GM12878 (cell line): Measurements from ENCODE around the gene TSC2. TPM values are rescaled to one million over a fixed set of nuclear protein-coding genes. Genes with fewer than 3 reads are reported as not detected.

Experiments
- ATAC-seq: fragments of 200-7000 bp; cut with Tn5 transposase; 3 replicates; pipeline ENCODE4 v1.9.1; 2020; ENCODE audit warnings: mild to moderate bottlenecking, moderate library complexity
- BruUV-seq: library from RNA; stranded (reverse); fragments of 400-500 nt; replicated peaks from 2 replicates; lab custom pipeline; 2021; lab: Mats Ljungman, UMichigan
- CTCF ChIA-PET: fragments of 300-600 bp; sonication (Branson Sonifier 250); formaldehyde crosslinking; extraction: SDS; loops from one replicate; lab custom pipeline; 2021; ENCODE audit warnings: inconsistent platforms; lab: Yijun Ruan, JAX
- POLR2A ChIA-PET: fragments of 350-600 bp; formaldehyde crosslinking; extraction: SDS; loops from one replicate; lab custom pipeline; 2021; ENCODE audit warnings: inconsistent platforms; lab: Charles Lee
- RAD21 ChIA-PET: fragments of 300-600 bp; sonication (Branson Sonifier 250); formaldehyde crosslinking; loops from one replicate; lab custom pipeline; 2023; ENCODE audit warnings: antibody characterized with exemption; ENCODE audit not compliant: unreplicated experiment; lab: Charles Lee
- SMC1A ChIA-PET: fragments of 300-600 bp; sonication (Branson Sonifier 250); formaldehyde crosslinking; loops from one replicate; lab custom pipeline; 2023; ENCODE audit not compliant: unreplicated experiment, uncharacterized antibody; lab: Charles Lee
- DNase-seq: peaks from one replicate; pipeline ENCODE4 v3.0.0-alpha.2; 2011; ENCODE audit warnings: low read depth, low spot score
- FAIRE-seq: peaks from 3 replicates; lab custom pipeline; 2011; peaks lifted over from hg19 to GRCh38; lab: Jason Lieb, UNC
- H2AFZ ChIP-seq: 2 replicates; pipeline ENCODE4 v1.6.0; 2011; ENCODE audit warnings: low read depth, low read length, control low read depth; ENCODE audit not compliant: control insufficient read depth
- H3K27ac ChIP-seq: 2 replicates; pipeline ENCODE4 v1.5.1; 2011; ENCODE audit warnings: control low read depth; ENCODE audit not compliant: control insufficient read depth, insufficient read depth
- H3K27me3 ChIP-seq, 2 experiments: replicated peaks in 1 of 2; 2 replicates each; pipeline versions ENCODE4 v1.6.0 to v1.6.1; 2011; ENCODE audit warnings: low read length in 1 of 2; ENCODE audit not compliant: control insufficient read depth in 2 of 2, insufficient read depth in 2 of 2
- H3K36me3 ChIP-seq, 2 experiments: 2 replicates each; pipeline ENCODE4 v1.5.1; 2011; ENCODE audit warnings: low read length in 1 of 2; ENCODE audit not compliant: control insufficient read depth in 2 of 2, insufficient read depth in 2 of 2
- H3K4me1 ChIP-seq: 2 replicates; pipeline ENCODE4 v1.6.1; 2011; ENCODE audit warnings: mild to moderate bottlenecking, low read length, moderate library complexity, mixed read lengths; ENCODE audit not compliant: control insufficient read depth, insufficient read depth
- H3K4me2 ChIP-seq: 2 replicates; pipeline ENCODE4 v1.6.0; 2011; ENCODE audit warnings: control low read depth; ENCODE audit not compliant: control insufficient read depth, insufficient read depth
- H3K4me3 ChIP-seq: fragments of 200-600 bp; sonication (generic); 2 replicates; pipeline ENCODE4 v1.5.1; 2016
- H3K79me2 ChIP-seq: 2 replicates; pipeline ENCODE4 v1.6.0; 2011; ENCODE audit warnings: low read length; ENCODE audit not compliant: control insufficient read depth, insufficient read depth
- H3K9ac ChIP-seq: 2 replicates; pipeline ENCODE4 v1.8.0; 2011; ENCODE audit warnings: low read length, control low read depth, mixed read lengths; ENCODE audit not compliant: control insufficient read depth, insufficient read depth
- H3K9me3 ChIP-seq: replicated peaks from 3 replicates; pipeline ENCODE4 v1.5.1; 2011; ENCODE audit warnings: mild to moderate bottlenecking, low read length; ENCODE audit not compliant: control insufficient read depth, insufficient read depth
- H4K20me1 ChIP-seq: 2 replicates; pipeline ENCODE4 v1.6.0; 2011; ENCODE audit not compliant: control insufficient read depth, insufficient read depth
- BHLHE40 ChIP-seq, 2 experiments: fragments of 450-650 bp in 1 of 2; IDR thresholded peaks; 2 replicates each; pipeline ENCODE4 v1.6.1; 2011 to 2017; ENCODE audit warnings: low read depth in 2 of 2, borderline replicate concordance in 1 of 2, improper control_type of control experiment in 1 of 2, low read length in 1 of 2, mild to moderate bottlenecking in 1 of 2
- CREM ChIP-seq: IDR thresholded peaks from 2 replicates; pipeline ENCODE4 v1.6.1; 2014; ENCODE audit warnings: antibody characterized with exemption, low read depth
- IKZF1 ChIP-seq: fragments of 450-650 bp; conservative IDR thresholded peaks from 2 replicates; pipeline ENCODE4 v1.6.1; 2017; ENCODE audit warnings: antibody characterized with exemption, mild to moderate bottlenecking
- LARP7 ChIP-seq: fragments of 450-650 bp; IDR thresholded peaks from 2 replicates; pipeline ENCODE4 v1.6.1; 2017; ENCODE audit warnings: mild to moderate bottlenecking
- NFIC ChIP-seq: IDR thresholded peaks from 2 replicates; pipeline ENCODE4 v1.6.1; 2012; ENCODE audit warnings: low read depth, mild to moderate bottlenecking, inconsistent platforms, low read length, moderate library complexity
- NR2C1 ChIP-seq: fragments of 450-650 bp; IDR thresholded peaks from 2 replicates; pipeline ENCODE4 v1.6.1; 2017; ENCODE audit warnings: antibody characterized with exemption, mild to moderate bottlenecking, moderate library complexity
- NR2F1 ChIP-seq: fragments of 450-650 bp; conservative IDR thresholded peaks from 2 replicates; pipeline ENCODE4 v1.6.1; 2017; ENCODE audit warnings: mild to moderate bottlenecking
- PBX3 ChIP-seq: IDR thresholded peaks from 2 replicates; pipeline ENCODE4 v1.6.1; 2011; ENCODE audit warnings: mild to moderate bottlenecking, low read depth, low read length, moderate library complexity; ENCODE audit not compliant: insufficient replicate concordance
- POLR2A ChIP-seq: IDR thresholded peaks from 2 replicates; pipeline ENCODE4 v1.6.1; 2011; ENCODE audit warnings: low read depth, mild to moderate bottlenecking, low read length
- POU2F2 ChIP-seq: IDR thresholded peaks from 3 replicates; pipeline ENCODE4 v1.6.1; 2011; ENCODE audit warnings: low read depth, mild to moderate bottlenecking, low read length, borderline replicate concordance
- RB1 ChIP-seq: fragments of 450-650 bp; formaldehyde crosslinking; IDR thresholded peaks from 2 replicates; pipeline ENCODE4 v1.6.1; 2017; ENCODE audit warnings: mild to moderate bottlenecking, borderline replicate concordance
- RCOR1 ChIP-seq: conservative IDR thresholded peaks from 2 replicates; pipeline ENCODE4 v1.6.1; 2012; ENCODE audit warnings: low read depth, low read length, improper control_type of control experiment
- SMAD5 ChIP-seq: IDR thresholded peaks from 2 replicates; pipeline ENCODE4 v1.6.1; 2016; ENCODE audit warnings: antibody characterized with exemption, low read depth
- SMC3 ChIP-seq: IDR thresholded peaks from 2 replicates; pipeline ENCODE4 v1.6.1; 2011; ENCODE audit warnings: low read length, improper control_type of control experiment, borderline replicate concordance
- YY1 ChIP-seq: IDR thresholded peaks from 2 replicates; pipeline ENCODE4 v1.6.1; 2011; ENCODE audit warnings: low read depth, mild to moderate bottlenecking, low read length
- WGBS: methylation state at CpG from one replicate; pipeline ENCODE4 v1.1.6; 2016; ENCODE audit warnings: low lambda C conversion rate; ENCODE audit not compliant: insufficient replicate concordance, insufficient coverage; ENCODE audit errors: missing lambda C conversion rate; 5-methylcytosine and 5-hydroxymethylcytosine counted together
- in situ Hi-C: fragments of 300-500 bp; cut with MboI; formaldehyde crosslinking; loops from 9 replicates; pipeline ENCODE4 v1.14.3; 2018; ENCODE audit warnings: mixed read lengths
- intact Hi-C: fragments of 100-400 bp; cut with micrococcal nuclease; formaldehyde crosslinking; loops from one replicate; pipeline ENCODE4 v1.14.2; 2022; ENCODE audit not compliant: unreplicated experiment
- polyA plus RNA-seq, 11 experiments: library from polyadenylated mRNA; depleted of rRNA in 4 of 11; unstranded in 6 of 11; stranded (reverse) in 5 of 11; fragments of >200 nt; fragmentation: Nextera tagmentation in 4 of 11; fragmentation: Illumina TruSeq in 1 of 11; extraction: Ambion mirVana in 4 of 11; extraction: Trizol in 1 of 11; gene quantifications; 1 replicate in 1 of 11; 2 replicates in 10 of 11; pipeline versions ENCODE4 v1.2.1 to v1.2.3, GENCODE V29; 2011 to 2016; ENCODE audit warnings: inconsistent platforms in 2 of 11, missing spikeins in 2 of 11, low read depth in 1 of 11
- total RNA-seq, 4 experiments: library from RNA; depleted of rRNA in 3 of 4; stranded (reverse); fragments of >200 nt in 3 of 4; fragmentation: Illumina TruSeq in 1 of 4; extraction: Trizol in 1 of 4; gene quantifications; 2 replicates each; pipeline versions ENCODE4 v1.2.1 to v1.2.3, GENCODE V29; 2013 to 2021
- TF ChIP-seq, protein P1 (sequence below): fragments of 450-650 bp; IDR thresholded peaks from 2 replicates; pipeline ENCODE4 v1.6.1; 2017; ENCODE audit warnings: mild to moderate bottlenecking, moderate library complexity
- TF ChIP-seq, protein P2 (sequence below): fragments of 450-650 bp; IDR thresholded peaks from 2 replicates; pipeline ENCODE4 v1.6.1; 2016; ENCODE audit warnings: mild to moderate bottlenecking

The TSC2 gene
- total and polyA plus RNA-seq, 10 of the 15 experiments (the other 5 are each of a cell fraction or from before 2014, with no cell fraction given): 1.6 to 77.0 (median 21.6) TPM

DNA sequence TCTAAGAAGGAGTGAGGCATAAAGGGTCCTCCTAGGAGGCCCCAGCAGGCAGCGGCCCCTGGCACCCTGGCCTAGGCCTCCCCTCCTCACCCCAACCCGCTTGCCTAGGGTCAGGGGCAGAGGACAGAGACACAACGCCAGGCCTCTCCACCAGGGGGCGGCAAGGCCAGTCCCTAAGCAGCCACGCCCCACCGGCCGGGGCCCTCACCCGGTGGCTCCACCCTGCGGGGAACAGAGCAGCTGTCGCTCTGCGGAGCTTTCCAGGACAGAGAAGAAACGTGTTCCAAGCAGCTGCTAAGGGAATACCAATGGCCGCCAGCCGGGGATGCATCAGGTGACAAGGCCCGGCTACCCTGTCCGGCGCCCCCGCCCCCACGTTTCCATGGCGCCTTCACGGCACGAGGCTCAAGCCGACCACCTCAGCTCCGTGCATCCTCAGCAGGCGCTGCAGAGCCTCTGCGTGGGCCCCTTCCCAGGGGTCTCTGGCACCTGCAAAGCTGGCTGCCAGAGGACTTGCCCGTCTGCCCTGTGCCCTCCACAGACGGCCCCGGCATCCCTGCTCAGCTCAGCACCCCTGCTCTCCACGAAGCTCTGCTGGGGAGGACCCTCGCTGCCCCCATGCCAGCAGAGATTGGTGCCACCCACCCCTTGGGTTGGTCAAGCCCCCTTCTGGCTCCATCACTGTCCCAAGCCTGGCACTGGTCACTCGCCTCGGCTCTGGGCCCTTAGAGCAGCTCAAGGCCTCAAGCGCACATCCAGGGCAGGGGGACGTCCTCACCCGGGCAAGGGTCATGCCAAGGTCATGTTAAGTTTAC lies 43.8 kb upstream of the TSC2 start:
- DNase-seq: no peak
- peak overlapping the region; percentile 43; the same call in 1 of the 2 replicates for H3K4me2 ChIP-seq
- peaks cover 0 to 44% of the 10 kb centered on the region in 2 experiments; a peak in 3 of 4 replicates for H3K36me3 ChIP-seq
- ChIA-PET POLR2A (interaction anchor here (0.8 to 2.2 kb wide), 8 partner anchors 10 to 151 kb away, joined by 3 to 10 read pairs (median 4); partner anchors contain the start of genes NOXO1, RPS2 and TRAF7), SMC1A (interaction anchor here (0.9 to 2.1 kb wide), 6 partner anchors 13 to 248 kb away, joined by 3 to 14 read pairs (median 4); partner anchors contain the start of genes ECI1 and TRAF7), RAD21 (interaction anchor here (0.5 to 2.5 kb wide), 5 partner anchors 12 to 151 kb away, joined by 3 to 14 read pairs (median 3); partner anchors contain the start of gene RPS2), CTCF (interaction anchor here (0.6 to 4.3 kb wide), 27 partner anchors 11 to 483 kb away, joined by 3 to 54 read pairs (median 5); partner anchors contain the start of genes MLST8, NDUFB10, NOXO1 and NTHL1)
- H2AFZ ChIP-seq: no peak overlapping the region
- FAIRE-seq: peak; percentile 88
- no peak overlapping the region for H3K9ac ChIP-seq
- no TSS peak for BruUV-seq
- in situ Hi-C loops: no loop called here
- H3K9me3 ChIP-seq: no peaks in the 10 kb centered on the region
- H3K4me1 ChIP-seq: peaks cover 15% of the 10 kb centered on the region
- intact Hi-C loops: no loop called here
- peaks cover 6% of the 10 kb centered on the region for H4K20me1 ChIP-seq
- H3K27ac ChIP-seq: no peak overlapping the region
- peak; percentile 97 for ATAC-seq
- no peak overlapping the region for H3K4me3 ChIP-seq
- no peaks in the 10 kb centered on the region for H3K27me3 ChIP-seq
- peaks cover 52% of the 10 kb centered on the region for H3K79me2 ChIP-seq
- WGBS: 33% methylated on average over 36 of the region's 36 CpGs
- 0 out of 3 replicates have a peak, but pooled peaks have one; percentile 32 for TF ChIP-seq POU2F2
- peak; percentile 66; the same call in 1 of the 2 replicates for TF ChIP-seq NR2F1
- TF ChIP-seq SMAD5: no peak
- TF ChIP-seq PBX3: peak; percentile 43
- 0 out of 2 replicates have a peak, but pooled peaks have one; percentile 27 for TF ChIP-seq IKZF1
- TF ChIP-seq RB1: peak; percentile 40; the same call in 1 of the 2 replicates
- TF ChIP-seq, protein P1, sequence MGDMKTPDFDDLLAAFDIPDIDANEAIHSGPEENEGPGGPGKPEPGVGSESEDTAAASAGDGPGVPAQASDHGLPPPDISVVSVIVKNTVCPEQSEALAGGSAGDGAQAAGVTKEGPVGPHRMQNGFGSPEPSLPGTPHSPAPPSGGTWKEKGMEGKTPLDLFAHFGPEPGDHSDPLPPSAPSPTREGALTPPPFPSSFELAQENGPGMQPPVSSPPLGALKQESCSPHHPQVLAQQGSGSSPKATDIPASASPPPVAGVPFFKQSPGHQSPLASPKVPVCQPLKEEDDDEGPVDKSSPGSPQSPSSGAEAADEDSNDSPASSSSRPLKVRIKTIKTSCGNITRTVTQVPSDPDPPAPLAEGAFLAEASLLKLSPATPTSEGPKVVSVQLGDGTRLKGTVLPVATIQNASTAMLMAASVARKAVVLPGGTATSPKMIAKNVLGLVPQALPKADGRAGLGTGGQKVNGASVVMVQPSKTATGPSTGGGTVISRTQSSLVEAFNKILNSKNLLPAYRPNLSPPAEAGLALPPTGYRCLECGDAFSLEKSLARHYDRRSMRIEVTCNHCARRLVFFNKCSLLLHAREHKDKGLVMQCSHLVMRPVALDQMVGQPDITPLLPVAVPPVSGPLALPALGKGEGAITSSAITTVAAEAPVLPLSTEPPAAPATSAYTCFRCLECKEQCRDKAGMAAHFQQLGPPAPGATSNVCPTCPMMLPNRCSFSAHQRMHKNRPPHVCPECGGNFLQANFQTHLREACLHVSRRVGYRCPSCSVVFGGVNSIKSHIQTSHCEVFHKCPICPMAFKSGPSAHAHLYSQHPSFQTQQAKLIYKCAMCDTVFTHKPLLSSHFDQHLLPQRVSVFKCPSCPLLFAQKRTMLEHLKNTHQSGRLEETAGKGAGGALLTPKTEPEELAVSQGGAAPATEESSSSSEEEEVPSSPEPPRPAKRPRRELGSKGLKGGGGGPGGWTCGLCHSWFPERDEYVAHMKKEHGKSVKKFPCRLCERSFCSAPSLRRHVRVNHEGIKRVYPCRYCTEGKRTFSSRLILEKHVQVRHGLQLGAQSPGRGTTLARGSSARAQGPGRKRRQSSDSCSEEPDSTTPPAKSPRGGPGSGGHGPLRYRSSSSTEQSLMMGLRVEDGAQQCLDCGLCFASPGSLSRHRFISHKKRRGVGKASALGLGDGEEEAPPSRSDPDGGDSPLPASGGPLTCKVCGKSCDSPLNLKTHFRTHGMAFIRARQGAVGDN: no peak
- TF ChIP-seq NR2C1: 0 out of 2 replicates have a peak, but pooled peaks have one; percentile 15
- TF ChIP-seq RCOR1: no peak
- TF ChIP-seq NFIC: no peak
- TF ChIP-seq CREM: no peak
- TF ChIP-seq, protein P2, sequence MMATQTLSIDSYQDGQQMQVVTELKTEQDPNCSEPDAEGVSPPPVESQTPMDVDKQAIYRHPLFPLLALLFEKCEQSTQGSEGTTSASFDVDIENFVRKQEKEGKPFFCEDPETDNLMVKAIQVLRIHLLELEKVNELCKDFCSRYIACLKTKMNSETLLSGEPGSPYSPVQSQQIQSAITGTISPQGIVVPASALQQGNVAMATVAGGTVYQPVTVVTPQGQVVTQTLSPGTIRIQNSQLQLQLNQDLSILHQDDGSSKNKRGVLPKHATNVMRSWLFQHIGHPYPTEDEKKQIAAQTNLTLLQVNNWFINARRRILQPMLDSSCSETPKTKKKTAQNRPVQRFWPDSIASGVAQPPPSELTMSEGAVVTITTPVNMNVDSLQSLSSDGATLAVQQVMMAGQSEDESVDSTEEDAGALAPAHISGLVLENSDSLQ: peak; percentile 83
- TF ChIP-seq YY1: peak; percentile 83
- peak; percentile 16 for TF ChIP-seq POLR2A
- TF ChIP-seq BHLHE40 (IDR thresholded peaks at IDR 0.05; ENCODE audit: borderline replicate concordance in 1 of 2, low read depth in 2 of 2, low read length in 1 of 2): peak; percentile 46 to 47; a peak in 2 of 4 replicates
- TF ChIP-seq SMC3: peak; percentile 66; the same call in 1 of the 2 replicates
- TF ChIP-seq LARP7: 0 out of 2 replicates have a peak, but pooled peaks have one; percentile 18
